Measurements from ENCODE around the gene ADORA2B. TPM values are rescaled to one million over a fixed set of nuclear protein-coding genes. Genes with fewer than 3 reads are reported as not detected.

Gene ADORA2B
- total and polyA plus RNA-seq, 2 experiments from 2014 or later, result 11.4 to 11.7 TPM

GRCh38 chr17:15941781-15942180 is 3.1 kb upstream of the ADORA2B start:
- WGBS (ENCODE audit: low lambda C conversion rate, missing lambda C conversion rate), result 86% methylated on average over 5 of the region's 7 CpGs
- Histone ChIP-seq H3K27me3 (peaks cover 14% of the 10 kb centered on the region), H3K9me3 (ENCODE audit: low read depth) (no peaks in the 10 kb centered on the region), H3K4me3 (no peak overlapping the region), H2AFZ (no peak overlapping the region), H3K4me2 (no peak overlapping the region), H3K4me1 (ENCODE audit: insufficient read depth) (peaks cover 12% of the 10 kb centered on the region), H3K36me3 (replicated peaks; ENCODE audit: insufficient read depth, low read depth) (no peaks in the 10 kb centered on the region), H4K20me1 (ENCODE audit: insufficient read depth, poor library complexity, severe bottlenecking) (no peaks in the 10 kb centered on the region), H3K9me2 (replicated peaks; ENCODE audit: insufficient read depth) (no peaks in the 10 kb centered on the region), H3K27ac (no peak overlapping the region), H3K79me2 (peaks cover 2% of the 10 kb centered on the region)
- no peak for DNase-seq (ENCODE audit: low spot score)
- TF ChIP-seq EZH2phosphoT487 (IDR thresholded peaks at IDR 0.05; ENCODE audit: low read depth, severe bottlenecking, unreplicated experiment) (no peak), CTCF (IDR thresholded peaks at IDR 0.05; ENCODE audit: poor library complexity) (no peak), EZH2 (IDR thresholded peaks at IDR 0.05; ENCODE audit: borderline replicate concordance) (no peak)

GRCh38 chr17:15942207-15942833 is 2.6 kb upstream of the ADORA2B start:
- H4K20me1 ChIP-seq (ENCODE audit: insufficient read depth, poor library complexity, severe bottlenecking), result no peaks in the 10 kb centered on the region
- peaks cover 14% of the 10 kb centered on the region for H3K27me3 ChIP-seq
- no peaks in the 10 kb centered on the region for H3K36me3 ChIP-seq (replicated peaks; ENCODE audit: insufficient read depth, low read depth)
- WGBS (ENCODE audit: low lambda C conversion rate, missing lambda C conversion rate), result 91% methylated on average over 7 of the region's 7 CpGs
- H3K9me2 ChIP-seq (replicated peaks; ENCODE audit: insufficient read depth), result no peaks in the 10 kb centered on the region
- no peak for DNase-seq (ENCODE audit: low spot score)
- TF ChIP-seq EZH2 (IDR thresholded peaks at IDR 0.05; ENCODE audit: borderline replicate concordance), result no peak
- peaks cover 17% of the 10 kb centered on the region for H3K4me1 ChIP-seq (ENCODE audit: insufficient read depth)
- H3K4me2 ChIP-seq, result no peak overlapping the region
- H2AFZ ChIP-seq, result no peak overlapping the region
- H3K9me3 ChIP-seq (ENCODE audit: low read depth), result no peaks in the 10 kb centered on the region
- no peak overlapping the region for H3K27ac ChIP-seq
- no peak overlapping the region for H3K4me3 ChIP-seq
- H3K79me2 ChIP-seq, result peaks cover 7% of the 10 kb centered on the region

- Histone ChIP-seq H2AFZ (peak overlapping the region; percentile 73), H3K27ac (peak overlapping the region; percentile 4)
- TF ChIP-seq CTCF (IDR thresholded peaks at IDR 0.05; ENCODE audit: poor library complexity) (no peak), EZH2 (IDR thresholded peaks at IDR 0.05; ENCODE audit: borderline replicate concordance) (no peak), EZH2phosphoT487 (IDR thresholded peaks at IDR 0.05; ENCODE audit: low read depth, severe bottlenecking, unreplicated experiment) (no peak)
Measured at GRCh38 chr17:15943971-15944758, 765 bp upstream of the ADORA2B start.

More at GRCh38 chr17:15943971-15944758, 765 bp upstream of the ADORA2B start:
- peaks cover 14% of the 10 kb centered on the region for H3K27me3 ChIP-seq
- WGBS (ENCODE audit: low lambda C conversion rate, missing lambda C conversion rate), result 28% methylated on average over 32 of the region's 40 CpGs
- H3K4me2 ChIP-seq, result peak overlapping the region; percentile 100
- H4K20me1 ChIP-seq (ENCODE audit: insufficient read depth, poor library complexity, severe bottlenecking), result no peaks in the 10 kb centered on the region
- no peaks in the 10 kb centered on the region for H3K36me3 ChIP-seq (replicated peaks; ENCODE audit: insufficient read depth, low read depth)
- peaks cover 20% of the 10 kb centered on the region for H3K79me2 ChIP-seq
- H3K4me3 ChIP-seq, result peak overlapping the region; percentile 83
- H3K9me2 ChIP-seq (replicated peaks; ENCODE audit: insufficient read depth), result no peaks in the 10 kb centered on the region
- DNase-seq (ENCODE audit: low spot score), result no peak
- H3K9me3 ChIP-seq (ENCODE audit: low read depth), result no peaks in the 10 kb centered on the region
- peaks cover 20% of the 10 kb centered on the region for H3K4me1 ChIP-seq (ENCODE audit: insufficient read depth)

Measured in hepatocyte (in vitro differentiated cells).